Tongue (tissue), 2 donors: ENCODE measurements around the gene EFCAB6. TPM values are rescaled to one million over a fixed set of nuclear protein-coding genes. Genes with fewer than 3 reads are reported as not detected.

ENCODE experiments used
- DNase-seq: peaks from one replicate; pipeline ENCODE4 v3.0.0-alpha.2; 2015
- total RNA-seq: library from RNA; depleted of rRNA; stranded (reverse); fragments of >200 nt; gene quantifications from one replicate; pipeline ENCODE4 v1.2.3, GENCODE V29; 2014

The EFCAB6 gene
- total RNA-seq, 1 donor from 2014 or later: 4.7 TPM

DNA sequence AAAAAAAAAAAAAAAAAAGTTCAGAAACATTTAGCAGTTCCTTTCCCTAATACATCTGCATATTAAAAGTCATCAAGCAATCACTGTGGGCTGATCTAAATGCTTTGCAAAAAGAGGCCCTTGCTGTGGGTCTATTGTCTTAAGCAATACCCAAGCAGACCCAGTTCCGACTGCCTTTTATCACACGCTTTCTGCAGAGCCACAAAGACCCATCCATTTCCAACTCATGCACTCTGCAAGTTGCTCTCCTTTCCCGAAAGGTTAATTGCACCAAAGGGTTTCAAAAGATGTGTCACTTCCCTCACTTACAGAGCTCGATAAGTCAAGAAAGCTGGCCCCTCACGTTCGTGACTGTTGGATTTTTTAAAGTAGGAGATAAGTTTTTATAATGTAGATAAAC lies 261.4 kb downstream of the EFCAB6 start:
- DNase-seq: no peak

DNA sequence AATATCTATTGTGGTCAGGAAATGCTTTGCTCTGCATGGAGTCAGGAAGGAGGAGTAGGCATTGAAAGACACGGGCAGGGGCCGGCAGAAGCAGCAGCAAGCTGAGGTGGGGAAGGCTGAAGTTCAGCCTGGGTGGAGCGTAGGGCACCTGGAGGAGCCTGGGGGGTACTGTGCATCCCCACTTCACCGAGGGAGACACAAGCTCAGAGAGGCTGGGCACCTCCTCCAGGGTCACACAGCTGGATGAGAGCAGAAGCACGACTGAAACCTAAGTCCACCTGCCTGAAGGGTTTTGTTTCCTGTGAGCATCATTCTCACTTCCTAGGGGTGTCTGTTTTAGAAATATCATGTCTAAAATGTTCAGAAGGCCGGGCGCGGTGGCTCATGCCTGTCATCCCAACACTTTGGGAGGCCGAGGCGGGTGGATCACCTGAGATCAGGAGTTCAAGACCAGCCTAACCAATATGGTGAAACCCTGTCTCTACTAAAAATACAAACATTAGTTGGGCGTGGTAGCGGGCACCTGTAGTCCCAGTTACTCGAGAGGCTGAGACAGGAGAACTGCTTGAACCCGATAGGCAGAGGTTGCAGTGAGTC lies 262.0 kb downstream of the EFCAB6 start:
- no peak for DNase-seq

DNA sequence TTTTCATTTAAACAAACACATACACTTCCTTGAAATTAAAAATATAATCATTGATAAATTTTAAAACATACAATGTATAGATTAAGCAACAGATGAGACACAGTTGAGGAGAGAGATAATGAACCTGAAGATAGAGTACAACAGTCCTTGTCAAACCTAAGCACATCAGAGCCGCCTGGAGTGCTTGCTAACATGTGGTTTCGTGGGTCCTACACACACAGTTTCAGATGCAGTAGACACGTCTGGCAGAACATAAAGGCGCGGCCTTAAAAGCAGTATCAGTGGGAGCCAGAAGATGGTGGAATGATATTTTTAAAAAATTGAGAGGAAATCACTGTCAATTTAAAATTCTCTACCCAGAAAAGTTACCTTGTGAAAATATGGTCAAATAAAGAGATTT lies 265.9 kb downstream of the EFCAB6 start:
- DNase-seq: no peak

DNA sequence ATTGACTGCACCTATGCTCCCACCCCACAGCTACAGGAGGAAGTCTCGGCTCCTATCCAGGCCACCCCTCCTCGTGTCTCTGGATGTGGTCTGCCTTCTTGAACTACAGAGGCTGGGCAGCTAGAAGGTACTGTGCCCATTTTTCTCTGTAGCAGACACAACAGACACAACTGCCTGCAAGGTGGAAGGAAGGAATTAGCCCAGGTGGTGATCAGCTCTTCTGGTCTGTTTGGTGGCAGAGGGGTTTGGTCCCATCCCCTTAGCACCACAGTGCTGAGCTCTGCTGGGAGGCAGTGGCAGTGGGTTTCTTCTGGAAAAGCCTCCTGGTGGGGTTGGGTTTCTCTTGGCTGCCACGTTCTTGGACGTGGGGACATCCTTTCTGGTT lies 267.8 kb downstream of the EFCAB6 start:
- no peak for DNase-seq

DNA sequence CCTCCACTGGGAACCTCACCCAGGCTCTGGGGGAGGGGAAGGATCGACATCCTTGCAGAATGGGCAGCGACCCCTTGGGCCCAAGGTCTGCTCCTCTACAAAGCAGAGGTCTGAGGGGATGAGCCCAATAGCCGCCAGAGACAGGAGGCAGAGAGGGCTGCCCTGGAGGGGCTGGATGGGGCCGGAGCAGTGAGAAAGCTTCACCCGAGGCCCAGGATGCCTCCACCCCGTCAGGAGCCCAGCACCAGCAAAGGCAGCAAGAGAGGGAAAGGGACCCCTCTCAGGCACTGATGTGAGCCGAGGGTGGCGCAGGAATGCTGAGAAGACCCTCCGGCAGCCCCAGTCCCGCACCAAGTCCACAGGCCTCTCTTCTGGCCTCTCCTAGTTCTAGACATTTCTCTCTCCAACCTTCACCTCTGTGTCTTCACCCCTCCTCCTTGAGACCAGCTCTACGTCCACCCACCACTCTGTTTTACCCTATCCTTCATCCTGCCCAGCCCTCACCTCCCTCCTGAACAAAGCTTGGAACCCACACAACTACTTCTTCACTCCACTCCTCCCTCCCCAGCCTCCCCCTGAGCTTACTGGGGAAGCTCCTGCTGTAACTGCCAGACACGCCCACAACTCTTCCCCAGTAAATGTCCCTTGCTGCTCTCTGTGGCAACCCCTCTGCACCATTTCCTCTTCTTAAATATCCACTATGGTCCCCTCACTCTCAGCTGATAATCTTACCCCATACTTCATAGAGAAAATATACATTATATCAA lies 268.4 kb downstream of the EFCAB6 start:
- no peak for DNase-seq

DNA sequence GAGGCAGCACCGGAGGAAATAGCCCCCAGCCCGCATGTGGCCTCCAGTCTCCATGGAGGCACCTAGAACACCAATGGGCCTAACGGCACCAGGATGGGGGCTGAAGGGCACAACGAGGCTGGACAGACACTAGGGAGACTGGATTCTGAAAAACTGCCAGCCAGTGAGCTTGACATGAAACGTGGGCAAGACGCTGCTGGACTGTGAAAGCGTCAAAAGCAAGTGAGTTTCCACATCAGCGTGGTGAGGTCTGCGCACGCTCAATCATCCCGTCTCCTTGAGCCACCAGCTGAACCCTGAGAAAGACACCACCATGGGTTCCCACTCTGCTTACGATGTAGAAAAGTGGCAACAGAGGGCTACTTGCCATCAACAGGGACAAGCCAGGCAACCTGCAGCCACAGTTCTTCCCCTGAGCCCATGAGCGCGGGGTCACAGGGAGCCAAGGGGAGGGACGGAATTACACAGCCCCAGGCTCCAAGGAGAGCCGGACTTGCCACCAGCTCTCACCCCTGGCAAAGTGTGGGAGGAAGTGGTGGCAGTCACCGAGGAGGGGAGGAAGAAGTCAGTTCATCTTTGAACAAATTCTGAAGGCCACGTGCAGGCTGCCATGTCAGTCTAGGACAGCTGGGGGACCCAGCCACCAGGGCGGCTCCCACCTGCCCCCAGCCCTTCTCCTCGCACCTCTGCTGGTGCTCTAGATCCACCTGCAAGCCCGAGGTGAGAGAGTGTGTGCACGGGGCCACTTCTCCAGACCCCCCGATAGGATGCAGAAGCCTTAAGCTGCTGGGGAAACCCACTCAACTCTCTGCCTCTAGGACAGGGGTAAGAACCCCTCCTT lies 269.2 kb downstream of the EFCAB6 start:
- no peak for DNase-seq

DNA sequence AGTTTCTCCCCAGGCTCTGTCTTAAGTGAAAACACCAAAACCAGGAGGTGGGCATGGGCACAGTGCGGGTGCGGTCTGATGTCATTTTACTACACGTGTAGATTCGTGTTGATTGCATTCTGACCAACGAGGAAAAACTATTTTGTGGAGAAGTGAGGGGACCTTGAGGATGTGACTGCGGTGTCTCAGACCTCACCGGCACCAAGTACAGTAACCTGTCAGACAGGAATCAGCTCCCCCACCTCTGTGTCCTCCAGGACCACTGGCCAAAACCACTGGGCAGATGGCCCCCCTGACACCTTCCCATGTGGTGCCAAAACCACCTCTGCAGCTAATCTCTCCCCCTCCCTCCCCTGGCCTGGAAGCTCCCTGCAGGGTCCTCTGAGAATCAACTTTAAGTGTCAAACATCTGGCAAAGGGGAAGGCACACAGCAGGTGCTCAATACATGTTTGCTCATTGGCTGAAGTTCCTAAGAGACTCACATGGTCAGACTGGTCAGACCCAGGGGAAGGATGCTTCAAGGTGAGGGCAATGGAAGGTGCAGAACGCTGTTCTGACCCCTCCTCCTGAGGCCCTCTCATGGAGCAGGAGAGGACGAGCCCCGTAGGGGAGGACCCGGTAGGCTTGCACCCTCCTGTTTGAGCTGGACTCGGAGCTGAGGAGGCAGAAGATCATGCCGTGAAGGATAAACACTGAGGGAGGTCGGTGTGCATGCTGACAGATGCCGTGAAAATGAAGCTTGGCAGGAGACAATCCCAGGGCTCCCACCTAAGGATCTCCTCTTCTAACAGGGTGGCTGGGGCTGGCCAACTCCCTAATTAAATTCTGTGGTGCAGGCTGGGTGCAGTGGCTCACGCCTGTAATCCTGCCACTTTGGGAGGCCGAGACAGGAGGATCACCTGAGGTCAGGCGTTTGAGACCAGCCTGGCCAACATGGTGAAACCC lies 270.4 kb downstream of the EFCAB6 start:
- no peak for DNase-seq

DNA sequence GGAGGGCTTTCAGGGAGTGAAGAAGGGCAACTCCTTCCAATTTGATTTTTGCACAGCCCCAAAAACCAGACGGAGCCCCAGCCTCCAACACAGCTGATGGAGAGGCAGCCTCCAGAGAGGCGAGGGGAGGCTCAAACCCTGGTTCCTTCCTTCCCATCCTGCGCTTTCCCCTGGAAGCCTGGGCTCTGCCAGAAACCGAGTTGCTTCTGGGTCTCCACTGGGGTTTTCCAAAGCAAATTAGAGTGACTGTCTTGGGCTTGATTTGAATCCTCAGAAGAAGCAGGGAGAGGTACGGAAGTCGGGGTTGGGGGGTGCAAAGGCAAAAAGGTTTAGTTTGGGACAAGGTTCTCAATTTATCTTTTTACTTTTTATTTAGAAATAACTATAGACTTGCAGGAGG lies 271.1 kb downstream of the EFCAB6 start:
- no peak for DNase-seq

DNA sequence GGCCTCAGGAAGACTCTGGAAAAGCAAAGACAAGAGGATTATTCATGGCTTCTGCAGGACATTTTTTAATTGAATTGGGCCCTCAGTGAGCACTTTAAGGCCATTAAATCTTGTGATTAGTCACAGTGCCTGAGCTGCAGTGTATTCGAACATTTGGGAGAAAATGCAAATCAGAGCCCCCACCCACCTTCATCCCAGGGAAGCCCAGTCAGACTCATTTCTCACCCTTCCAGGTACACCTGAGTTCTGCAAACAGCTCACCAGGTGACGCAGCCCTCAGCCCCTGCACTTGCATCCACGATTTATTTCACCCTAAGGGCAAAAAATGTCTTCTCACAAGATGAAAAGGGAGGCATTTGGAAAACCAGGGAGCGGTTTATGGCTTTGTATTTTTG lies 271.6 kb downstream of the EFCAB6 start:
- DNase-seq: no peak

DNA sequence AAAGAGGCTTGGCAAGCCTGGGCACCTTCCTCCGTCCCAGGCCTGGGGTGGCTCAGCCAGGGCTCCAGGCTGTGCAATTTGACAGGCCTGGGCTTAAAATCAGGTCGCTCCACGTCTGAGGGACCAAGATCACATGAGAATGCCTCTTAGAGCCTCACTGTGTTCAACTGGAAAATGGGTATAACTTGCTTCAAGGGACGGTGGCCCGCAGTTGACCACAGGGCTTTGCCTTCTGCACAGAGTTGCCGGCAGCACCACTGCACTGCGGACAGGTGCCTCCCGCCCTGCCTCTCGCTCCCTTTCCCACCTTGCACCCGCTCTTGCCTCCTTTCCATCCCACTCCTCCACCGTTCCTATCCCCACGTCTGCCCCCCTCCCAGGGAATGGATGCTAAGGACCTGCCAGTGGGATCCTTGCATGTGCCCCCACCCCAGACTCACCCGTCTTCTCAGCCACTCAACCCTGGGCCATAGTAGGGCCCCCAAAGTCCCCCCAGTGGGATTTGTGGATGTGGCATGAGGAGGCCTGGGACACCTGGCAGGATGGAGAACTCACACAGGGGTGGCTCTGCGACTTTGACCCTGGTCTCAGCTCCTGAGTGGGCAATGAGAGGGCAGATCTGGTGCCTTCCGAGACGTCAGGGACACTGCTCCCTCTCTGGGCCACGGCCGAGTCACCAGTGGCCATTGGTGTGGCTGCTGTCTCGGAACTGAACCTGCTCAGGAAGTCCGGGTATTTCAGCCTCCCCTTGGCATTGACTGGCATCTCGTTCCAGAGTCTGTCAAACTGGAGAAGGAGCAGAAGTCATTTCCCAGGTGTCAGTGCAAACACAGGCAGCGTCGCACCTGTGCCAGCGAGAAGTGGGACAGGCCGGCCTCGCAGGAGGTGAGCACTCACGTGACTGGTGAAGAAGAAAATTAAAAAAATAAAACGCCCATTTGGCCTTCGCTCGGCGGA lies 272.3 kb downstream of the EFCAB6 start:
- no peak for DNase-seq

DNA sequence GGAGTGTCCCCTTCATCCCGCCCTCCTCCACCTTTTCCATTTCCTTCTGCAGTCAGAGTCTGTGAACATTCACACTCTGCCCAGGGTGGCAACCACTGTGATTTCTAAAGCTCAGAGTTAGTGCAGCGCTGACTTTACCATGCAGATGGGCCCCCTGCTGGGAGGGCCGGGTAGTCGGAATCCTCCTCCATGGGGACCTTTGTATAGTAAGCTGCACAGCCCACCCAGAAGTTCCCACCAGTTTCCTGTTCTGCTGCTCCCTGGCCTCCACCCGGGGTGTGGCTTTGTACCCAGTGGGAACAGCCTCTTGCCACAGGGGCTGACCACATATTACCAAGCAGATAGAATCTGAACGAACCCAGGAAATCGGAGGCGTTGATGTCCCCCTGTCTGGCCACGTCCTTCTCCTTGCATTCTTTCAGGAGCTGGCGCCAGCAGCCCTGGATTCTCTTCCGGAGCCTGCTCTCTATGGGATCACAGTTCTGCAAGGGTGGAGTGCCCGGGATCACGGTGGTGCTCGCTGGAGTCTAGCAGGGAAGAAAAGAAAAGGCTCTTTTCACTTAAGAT lies 275.0 kb downstream of the EFCAB6 start:
- DNase-seq: no peak

DNA sequence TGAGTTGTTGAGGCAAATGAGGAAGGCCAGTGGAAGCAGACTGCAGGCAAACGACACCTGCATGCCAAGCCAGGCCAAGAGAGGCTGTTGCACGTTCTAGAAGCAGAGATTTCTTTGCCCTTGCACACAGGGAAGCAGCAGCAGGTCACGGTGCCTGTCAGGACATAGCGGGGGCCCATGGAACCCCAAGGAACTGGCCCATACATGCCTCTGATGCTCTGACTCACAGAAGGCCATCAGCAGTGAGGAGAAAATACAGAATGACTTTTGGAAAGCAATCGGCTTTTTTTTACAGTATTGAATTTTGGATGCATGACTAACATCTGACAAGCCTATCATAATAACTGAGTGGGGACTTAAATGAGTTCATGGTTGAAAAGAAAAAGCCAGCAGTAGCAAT lies 276.4 kb downstream of the EFCAB6 start:
- no peak for DNase-seq

DNA sequence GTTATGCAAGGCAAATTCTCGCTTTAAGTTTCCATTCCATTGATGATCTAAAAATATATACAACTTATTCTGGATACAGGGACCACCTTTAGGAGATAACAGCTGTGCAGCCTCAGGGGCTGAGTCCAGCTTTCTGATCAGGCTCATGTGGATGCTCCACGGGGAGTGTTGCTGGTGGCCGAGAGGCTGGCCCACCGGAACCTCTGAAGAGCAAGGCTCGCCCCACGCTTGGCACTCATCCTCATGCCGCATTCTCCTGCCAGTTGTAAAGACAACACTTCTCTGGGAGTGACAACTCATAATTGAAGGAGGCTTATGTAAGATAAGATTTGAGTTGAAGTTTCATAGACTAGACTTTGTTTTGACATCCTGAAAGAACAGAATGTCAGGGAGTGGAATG lies 276.8 kb downstream of the EFCAB6 start:
- no peak for DNase-seq

DNA sequence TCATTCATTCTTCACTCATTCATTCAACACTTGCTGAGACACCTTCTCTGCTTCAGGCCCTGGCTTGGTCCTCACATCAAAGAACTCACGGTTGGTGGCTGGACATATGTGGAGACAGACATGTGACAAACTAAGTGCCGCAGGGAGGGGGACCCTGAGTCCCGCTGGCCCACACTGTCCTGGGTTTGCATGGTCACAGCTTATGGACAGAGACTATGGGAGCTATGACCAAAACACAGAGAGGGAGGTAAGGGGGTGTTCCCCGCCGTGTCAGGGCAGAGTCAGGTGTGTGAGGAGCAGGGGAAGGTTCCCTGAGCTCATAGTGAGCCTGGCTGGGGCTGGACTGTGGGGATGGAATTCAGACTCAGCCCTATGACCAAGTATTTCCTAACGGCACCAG lies 277.2 kb downstream of the EFCAB6 start:
- no peak for DNase-seq

DNA sequence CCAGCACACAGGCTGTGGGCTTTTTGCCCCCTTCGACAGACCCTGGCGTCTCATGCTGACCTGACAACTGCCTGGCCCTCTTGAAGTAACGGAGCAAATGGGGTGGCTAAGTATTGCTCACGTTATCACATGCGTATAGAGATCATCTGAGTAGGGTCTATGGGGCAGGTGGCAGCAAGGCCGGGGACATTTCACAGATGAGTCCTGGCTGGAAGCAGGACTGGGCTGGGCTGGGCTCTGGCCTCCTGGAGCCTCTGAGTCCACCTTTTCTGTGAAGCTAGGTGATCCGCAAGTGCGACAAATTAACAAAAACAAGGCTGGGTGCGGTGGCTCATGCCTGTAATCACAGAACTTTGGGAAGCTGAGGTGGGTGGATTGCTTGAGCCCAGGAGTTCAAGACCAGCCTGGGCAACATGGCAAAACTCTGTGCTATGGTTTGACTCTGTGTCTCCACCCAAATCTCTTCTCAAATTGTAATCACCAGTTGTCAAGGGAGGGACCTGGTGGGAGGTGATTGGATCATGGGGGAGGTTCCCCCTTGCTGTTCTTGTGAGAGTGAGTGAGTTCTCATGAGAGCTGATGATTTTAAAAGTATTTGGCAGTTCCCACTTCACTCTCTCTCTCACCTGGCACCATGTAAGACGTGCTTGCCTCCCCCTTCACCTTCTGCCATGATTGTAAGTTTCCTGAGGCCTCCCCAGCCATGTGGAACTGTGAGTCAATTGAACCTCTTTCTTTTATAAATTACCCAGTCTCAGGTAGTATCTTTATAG lies 278.3 kb downstream of the EFCAB6 start:
- DNase-seq: no peak

DNA sequence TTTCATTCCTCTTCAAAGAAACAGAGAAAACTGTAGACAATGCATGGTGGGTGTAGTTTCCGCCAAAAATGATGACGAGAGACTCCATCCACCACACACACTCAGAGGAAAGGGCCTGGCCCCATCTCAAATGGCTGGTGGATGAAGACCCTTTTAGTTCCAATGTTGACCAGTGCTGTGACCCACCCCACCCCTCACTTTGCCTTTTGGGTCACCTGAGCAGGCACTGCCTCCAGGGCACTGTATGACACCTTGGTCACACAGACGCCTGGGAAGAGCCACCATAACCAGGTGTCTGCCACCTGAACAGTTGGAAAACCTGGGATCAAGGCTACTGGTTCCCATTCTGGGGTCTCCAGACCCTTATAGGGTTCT lies 279.0 kb downstream of the EFCAB6 start:
- no peak for DNase-seq

DNA sequence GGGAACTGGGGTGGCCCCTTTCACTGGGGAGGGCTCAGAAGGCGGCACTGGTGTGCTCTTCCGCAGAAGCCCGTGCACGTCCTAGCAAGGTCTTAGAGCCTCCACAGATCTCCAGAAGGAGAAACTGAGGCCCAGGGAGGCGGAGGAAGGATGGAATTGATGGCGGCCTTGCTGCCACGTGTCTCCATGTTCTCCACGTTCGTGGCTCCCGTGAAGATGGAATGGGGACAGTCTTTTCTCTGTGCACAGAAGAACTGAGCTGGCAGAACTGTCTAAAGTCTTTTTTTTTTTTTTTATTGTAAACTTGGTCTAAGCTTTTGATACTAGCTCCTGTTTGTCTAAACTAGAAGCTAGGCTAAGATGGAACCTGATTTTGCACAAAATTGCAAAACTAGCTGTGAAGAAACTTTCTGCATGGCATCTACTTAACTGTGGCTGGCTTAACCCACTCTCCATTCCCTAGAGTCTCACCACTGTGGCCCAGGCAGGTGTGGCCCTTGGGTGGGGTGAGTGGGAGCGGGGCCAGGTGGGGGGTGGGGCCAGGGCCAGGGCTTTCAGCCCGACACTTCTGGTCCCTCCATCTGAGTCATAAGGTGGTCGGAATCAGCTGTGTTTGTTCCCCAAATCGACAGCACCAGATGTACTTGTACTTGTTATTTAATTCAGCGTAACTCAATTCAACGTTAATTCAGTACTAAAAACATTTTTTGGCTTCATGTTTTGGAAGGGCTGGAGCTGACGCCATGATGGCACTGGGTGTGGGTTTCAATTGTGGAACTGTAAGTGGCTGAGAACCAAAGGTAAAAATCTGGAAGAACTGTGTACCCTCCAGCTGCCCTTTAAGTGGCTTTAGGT lies 279.6 kb downstream of the EFCAB6 start:
- peak; percentile 31 for DNase-seq

DNA sequence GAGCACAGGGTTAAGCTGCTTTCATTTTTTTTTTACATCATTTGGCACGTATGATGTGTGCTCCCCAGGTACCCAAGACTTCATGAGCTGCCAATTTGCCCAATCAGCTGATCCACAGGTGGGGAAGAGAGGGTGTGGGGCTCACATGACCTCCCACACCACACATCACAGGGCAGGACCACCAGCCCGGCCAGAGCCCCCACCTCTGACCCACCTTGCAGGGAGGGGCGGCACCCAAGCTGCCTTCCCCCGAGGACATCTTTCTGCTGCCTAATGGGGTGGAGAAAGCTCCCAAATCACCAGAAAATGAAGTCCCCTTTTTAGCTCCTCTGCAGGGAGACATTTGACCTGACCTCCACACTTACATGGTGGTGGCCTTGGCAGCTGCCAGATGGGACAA lies 280.5 kb downstream of the EFCAB6 start:
- DNase-seq: no peak
